Left forelimb (tissue), 1 donor: ENCODE measurements around the gene USP14.

Experiments used
- DNase-seq: peaks from one replicate; pipeline ENCODE4 v3.0.0-alpha.2; 2018; ENCODE audit warnings: low spot score

The USP14 gene

GRCh38 chr18:159933-160332 is 1.6 kb downstream of the USP14 start:
- DNase-seq = no peak

GRCh38 chr18:160831-161570 is 2.6 kb downstream of the USP14 start:
- no peak for DNase-seq

- no peak for DNase-seq
Observed at GRCh38 chr18:172361-172760, 14.0 kb downstream of the USP14 start.

GRCh38 chr18:179499-179898 is 21.1 kb downstream of the USP14 start:
- DNase-seq = no peak

- DNase-seq = no peak
Observed at GRCh38 chr18:181711-182110, 23.4 kb downstream of the USP14 start.

- no peak for DNase-seq
Observed at GRCh38 chr18:183769-184168, 25.4 kb downstream of the USP14 start.

GRCh38 chr18:189254-189653 is 30.9 kb downstream of the USP14 start:
- DNase-seq = no peak

- DNase-seq = no peak
Observed at GRCh38 chr18:191725-192124, 33.4 kb downstream of the USP14 start.

GRCh38 chr18:192801-193200 is 34.4 kb downstream of the USP14 start:
- no peak for DNase-seq

GRCh38 chr18:195651-196050 is 37.3 kb downstream of the USP14 start:
- DNase-seq = no peak

- no peak for DNase-seq
Observed at GRCh38 chr18:199214-199613, 40.9 kb downstream of the USP14 start.

- DNase-seq = no peak
Observed at GRCh38 chr18:199768-200167, 41.4 kb downstream of the USP14 start.

- DNase-seq = no peak
Observed at GRCh38 chr18:210075-210474, 51.7 kb downstream of the USP14 start.

GRCh38 chr18:210733-211132 is 52.4 kb downstream of the USP14 start:
- DNase-seq = no peak

- DNase-seq = no peak
Observed at GRCh38 chr18:211582-211981, 53.2 kb downstream of the USP14 start.

- no peak for DNase-seq
Observed at GRCh38 chr18:212780-213179, 54.4 kb downstream of the USP14 start.

GRCh38 chr18:213505-213904 is 55.1 kb downstream of the USP14 start:
- no peak for DNase-seq

- no peak for DNase-seq
Observed at GRCh38 chr18:213966-214365, 55.6 kb downstream of the USP14 start.

GRCh38 chr18:215448-216010 is 57.2 kb downstream of the USP14 start:
- DNase-seq = no peak

GRCh38 chr18:217532-218336 is 59.4 kb downstream of the USP14 start:
- no peak for DNase-seq

GRCh38 chr18:220708-221107 is 62.4 kb downstream of the USP14 start:
- DNase-seq = no peak

GRCh38 chr18:225745-226144 is 67.4 kb downstream of the USP14 start:
- DNase-seq = no peak

- DNase-seq = no peak
Observed at GRCh38 chr18:227374-227773, 69.0 kb downstream of the USP14 start.
